Esophagus squamous epithelium (tissue), 5 donors: ENCODE data around the gene SYT5. TPM values are rescaled to one million over a fixed set of nuclear protein-coding genes. Genes with fewer than 3 reads are reported as not detected.

Experiments
- DNase-seq: peaks from one replicate; lab custom pipeline; 2025; lab: John Stamatoyannopoulos, UW
- H3K27ac ChIP-seq, 4 donors: fragments of 200-600 bp; sonication (generic); one replicate each; pipeline ENCODE4 v1.5.1; 2016 to 2019; ENCODE audit warnings: mild to moderate bottlenecking in 1 of 4
- H3K27me3 ChIP-seq, 4 donors: fragments of 200-600 bp; sonication (generic); 1 replicate in 3 of 4; 2 replicates in 1 of 4; pipeline versions ENCODE4 v1.5.1 to v1.6.0; 2017 to 2021; ENCODE audit warnings: antibody characterized with exemption in 1 of 4
- H3K36me3 ChIP-seq, 3 donors: fragments of 200-600 bp; sonication (generic); one replicate each; pipeline ENCODE4 v1.5.1; 2016 to 2019
- H3K4me1 ChIP-seq, 3 donors: fragments of 200-600 bp; sonication (generic); one replicate each; pipeline ENCODE4 v1.5.1; 2017 to 2019
- H3K4me3 ChIP-seq, 4 donors: fragments of 200-600 bp; sonication (generic); 1 replicate in 3 of 4; 2 replicates in 1 of 4; pipeline ENCODE4 v1.5.1; 2016 to 2019; ENCODE audit warnings: mild to moderate bottlenecking in 2 of 4, moderate library complexity in 1 of 4
- H3K9me3 ChIP-seq, 3 donors: fragments of 200-600 bp; sonication (generic); one replicate each; pipeline ENCODE4 v1.5.1; 2016 to 2019
- POLR2A ChIP-seq, 4 donors: fragments of 450-650 bp; IDR thresholded peaks; one replicate each; pipeline ENCODE4 v1.6.1; 2017; ENCODE audit warnings: antibody characterized with exemption in 4 of 4, mild to moderate bottlenecking in 4 of 4, moderate library complexity in 3 of 4
- WGBS, 2 donors: methylation state at CpG; one replicate each; pipeline ENCODE4 v1.1.5; 2018; 5-methylcytosine and 5-hydroxymethylcytosine counted together
- intact Hi-C: fragments of 100-400 bp; cut with DNase I; formaldehyde crosslinking; loops from one replicate; pipeline ENCODE4 v1.15.0; 2022
- total RNA-seq, 4 donors: library from RNA; depleted of rRNA; stranded (reverse); fragments of >200 nt; gene quantifications; one replicate each; pipeline ENCODE4 v1.1.0, GENCODE V29; 2016
- TF ChIP-seq, protein P1 (sequence below), 6 experiments: fragments of 450-650 bp in 4 of 6; fragments of 200-600 bp in 2 of 6; sonication (generic) in 2 of 6; IDR thresholded peaks; one replicate each; pipeline ENCODE4 v1.5.1; 2016 to 2019; ENCODE audit warnings: antibody characterized with exemption in 6 of 6, mild to moderate bottlenecking in 4 of 6, moderate library complexity in 4 of 6
- donor health status: DM: yes; HTN: yes; CAD: no.

The SYT5 gene
- total RNA-seq = under 1 TPM in 1 of 4 donors, not detected in 3; 0.22 TPM

DNA sequence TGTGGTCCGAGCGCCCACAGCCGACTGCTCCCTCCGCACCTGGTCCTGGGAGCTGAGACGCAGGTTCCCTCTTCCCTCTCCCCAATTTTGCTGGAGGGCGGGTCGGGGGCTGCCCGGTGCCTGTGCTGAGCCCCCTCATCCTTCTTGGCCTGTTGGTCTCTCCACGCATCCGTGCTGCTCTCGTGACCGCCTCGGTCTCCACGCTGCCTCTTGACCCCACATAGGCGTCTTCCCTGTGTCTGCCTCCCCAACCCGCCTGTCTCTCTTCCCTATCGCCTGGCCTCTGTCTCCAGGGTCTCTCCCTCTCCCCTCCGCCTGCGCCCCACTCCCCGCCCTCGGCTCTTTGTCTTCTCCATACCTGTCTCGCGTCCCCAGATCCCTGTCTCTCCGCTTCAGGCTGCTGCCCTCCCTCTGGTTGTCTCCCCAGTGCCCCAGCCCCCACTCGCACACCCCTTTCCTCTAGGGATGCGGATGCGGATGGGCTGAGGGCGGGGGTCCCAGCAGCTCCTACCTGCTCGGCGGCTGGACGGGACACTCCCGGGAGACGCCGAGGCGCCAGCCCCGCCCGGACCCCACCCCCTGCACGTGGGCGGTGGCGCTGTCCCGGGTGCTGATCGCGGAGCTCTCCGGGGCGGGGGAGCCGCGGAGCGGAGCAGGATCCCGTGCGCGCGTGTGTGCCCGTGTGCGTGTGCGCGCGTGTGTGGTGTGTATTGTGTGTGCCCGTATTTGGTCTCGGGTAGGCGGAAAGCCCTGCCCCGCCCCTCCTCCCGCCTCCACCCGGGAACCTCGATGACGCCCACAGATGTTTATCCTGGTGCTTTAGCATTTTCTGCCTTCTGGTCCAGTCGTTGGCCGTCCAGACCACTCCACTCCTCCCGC lies at the start of gene SYT5:
Gene SYT5 (minus strand): TSS at position 684 of the 879 bp plus-strand sequence. CDS start 1,248 bp downstream, outside the sequence.
- H3K4me3 ChIP-seq = peak within 1 kb of the TSS in 3 of 4 donors; percentile 6 to 48 (median 34)

DNA sequence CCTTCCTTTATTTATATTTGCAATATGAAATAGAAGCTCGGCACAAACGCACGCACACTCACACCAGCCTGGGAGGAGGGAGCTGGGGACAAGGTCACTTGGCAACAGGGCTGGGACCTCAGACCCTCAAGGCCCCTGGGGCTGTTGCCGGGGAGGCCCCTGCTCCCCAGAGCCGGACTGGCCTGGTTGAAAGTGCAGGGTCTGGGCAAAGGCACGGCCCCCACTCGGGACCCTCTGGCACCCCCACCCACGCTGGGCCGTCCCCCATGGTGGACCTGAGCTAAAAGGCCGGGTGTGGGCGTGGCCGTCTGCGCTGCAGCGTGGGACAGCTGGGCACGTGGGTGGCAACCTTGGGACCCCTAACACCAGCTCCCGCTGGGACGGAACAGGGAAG lies 49.7 kb upstream of the SYT5 start:
- Histone ChIP-seq H3K27ac (no peak overlapping the region), H3K9me3 (no peaks in the 10 kb centered on the region), H3K4me3 (no peak overlapping the region), H3K36me3 (peaks cover 37 to 91% (median 41%) of the 10 kb centered on the region in 3 donors), H3K4me1 (no peaks in the 10 kb centered on the region), H3K27me3 (no peaks in the 10 kb centered on the region)
- 78 to 90% methylated on average over 4 to 11 of the region's 17 CpGs for WGBS, 2 donors
- TF ChIP-seq POLR2A (IDR thresholded peaks at IDR 0.05) = no peak
- TF ChIP-seq, protein P1, sequence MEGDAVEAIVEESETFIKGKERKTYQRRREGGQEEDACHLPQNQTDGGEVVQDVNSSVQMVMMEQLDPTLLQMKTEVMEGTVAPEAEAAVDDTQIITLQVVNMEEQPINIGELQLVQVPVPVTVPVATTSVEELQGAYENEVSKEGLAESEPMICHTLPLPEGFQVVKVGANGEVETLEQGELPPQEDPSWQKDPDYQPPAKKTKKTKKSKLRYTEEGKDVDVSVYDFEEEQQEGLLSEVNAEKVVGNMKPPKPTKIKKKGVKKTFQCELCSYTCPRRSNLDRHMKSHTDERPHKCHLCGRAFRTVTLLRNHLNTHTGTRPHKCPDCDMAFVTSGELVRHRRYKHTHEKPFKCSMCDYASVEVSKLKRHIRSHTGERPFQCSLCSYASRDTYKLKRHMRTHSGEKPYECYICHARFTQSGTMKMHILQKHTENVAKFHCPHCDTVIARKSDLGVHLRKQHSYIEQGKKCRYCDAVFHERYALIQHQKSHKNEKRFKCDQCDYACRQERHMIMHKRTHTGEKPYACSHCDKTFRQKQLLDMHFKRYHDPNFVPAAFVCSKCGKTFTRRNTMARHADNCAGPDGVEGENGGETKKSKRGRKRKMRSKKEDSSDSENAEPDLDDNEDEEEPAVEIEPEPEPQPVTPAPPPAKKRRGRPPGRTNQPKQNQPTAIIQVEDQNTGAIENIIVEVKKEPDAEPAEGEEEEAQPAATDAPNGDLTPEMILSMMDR (IDR thresholded peaks at IDR 0.05) = no peak
- intact Hi-C loops = no loop called here
- no peak for DNase-seq

More for the DNA sequence above, at the start of gene SYT5:
- H3K27me3 ChIP-seq = peaks cover 6 to 99% (median 13%) of the 10 kb centered on the region in 4 donors
- H3K27ac ChIP-seq = no peak within 1 kb of the TSS
- DNase-seq = no peak
- peaks cover 11 to 19% (median 16%) of the 10 kb centered on the region in 3 donors for H3K4me1 ChIP-seq
- intact Hi-C loops = no loop called here
- H3K9me3 ChIP-seq = no peaks in the 10 kb centered on the region
- no peak for TF ChIP-seq POLR2A (IDR thresholded peaks at IDR 0.05)
- TF ChIP-seq, protein P1 (IDR thresholded peaks at IDR 0.05) = no peak
- H3K36me3 ChIP-seq = no peaks in the 10 kb centered on the region
- WGBS, 2 donors = 2 to 5% methylated on average over 23 to 25 of the region's 68 CpGs

DNA sequence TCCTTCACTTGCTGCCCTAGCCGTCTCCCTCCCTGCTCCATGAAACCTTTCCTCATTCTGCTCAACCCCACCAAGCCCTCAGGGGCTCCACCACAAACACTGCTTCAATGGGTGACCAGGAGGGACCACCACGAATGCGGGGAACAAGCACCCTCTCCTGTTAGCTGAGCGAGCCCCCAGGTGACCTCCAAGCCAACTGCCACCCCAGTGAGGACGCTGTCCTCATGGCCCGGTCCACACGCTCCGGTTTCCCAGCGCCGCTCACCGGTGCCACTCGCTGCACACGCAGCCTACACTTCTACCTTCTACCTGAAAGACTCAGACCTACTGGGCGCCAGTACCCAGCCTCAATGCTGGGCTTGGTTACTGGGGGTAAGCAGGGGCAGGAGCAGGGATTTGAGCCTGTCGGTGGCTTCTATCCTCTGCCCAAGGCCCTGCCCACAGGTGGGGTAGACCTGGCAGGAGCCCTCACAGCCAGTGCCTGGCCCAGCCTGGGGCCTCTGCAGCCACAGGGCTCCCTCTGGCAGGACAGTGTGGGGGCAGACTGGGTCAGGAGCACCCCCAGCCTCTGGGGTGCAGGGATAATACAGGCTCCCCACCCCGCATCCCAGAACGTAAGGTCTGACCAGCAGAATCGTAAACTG lies 49.2 kb upstream of the SYT5 start:
- H3K36me3 ChIP-seq = peaks cover 35 to 85% (median 37%) of the 10 kb centered on the region in 3 donors
- H3K27me3 ChIP-seq = no peaks in the 10 kb centered on the region
- no peaks in the 10 kb centered on the region for H3K4me1 ChIP-seq
- 95 to 97% methylated on average over 12 to 17 of the region's 18 CpGs for WGBS, 2 donors
- H3K4me3 ChIP-seq = no peak overlapping the region
- TF ChIP-seq, protein P1 (IDR thresholded peaks at IDR 0.05) = no peak
- no peak for TF ChIP-seq POLR2A (IDR thresholded peaks at IDR 0.05)
- intact Hi-C loops = no loop called here
- H3K27ac ChIP-seq = no peak overlapping the region
- no peaks in the 10 kb centered on the region for H3K9me3 ChIP-seq
- DNase-seq = no peak

DNA sequence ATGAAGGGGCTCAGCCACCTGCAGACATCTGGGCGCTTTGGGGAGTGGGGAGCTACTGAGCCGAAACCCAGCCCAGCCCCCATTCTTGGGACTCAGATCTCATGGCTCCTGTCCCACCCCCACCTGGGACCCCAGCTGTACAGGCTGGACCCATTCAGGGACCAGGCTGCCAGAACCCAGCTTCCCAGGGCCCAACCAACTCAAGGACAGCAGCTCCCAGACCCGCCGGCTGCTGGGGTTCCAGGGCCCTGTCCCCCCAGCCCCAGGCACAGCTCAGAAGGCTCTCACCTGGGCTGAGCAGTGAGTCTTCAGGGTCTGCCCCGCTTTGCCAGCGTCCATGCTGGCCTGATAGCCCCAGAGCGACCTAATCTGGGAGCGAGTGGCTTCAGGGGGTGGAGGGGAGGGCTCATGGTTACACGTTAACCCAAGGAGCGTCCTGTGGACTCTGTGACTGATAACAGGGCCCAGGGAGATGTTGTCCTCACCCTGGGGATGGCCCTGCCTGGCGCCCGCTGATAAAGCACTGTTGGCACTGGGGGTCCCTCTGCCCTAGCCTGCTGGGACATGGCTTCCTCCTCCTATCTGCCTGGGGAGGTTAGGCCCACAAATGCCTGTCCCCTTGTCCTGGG lies 48.4 kb upstream of the SYT5 start, which contains the start of gene TMEM86B:
Gene TMEM86B (minus strand): TSS at position 361 of the 629 bp plus-strand sequence. CDS start 22 bp downstream, at position 339.
- no peaks in the 10 kb centered on the region for H3K4me1 ChIP-seq
- intact Hi-C loops = no loop called here
- no peak for DNase-seq
- no peak within 1 kb of the TSS for H3K27ac ChIP-seq
- H3K4me3 ChIP-seq = no peak within 1 kb of the TSS
- no peaks in the 10 kb centered on the region for H3K9me3 ChIP-seq
- TF ChIP-seq, protein P1 (IDR thresholded peaks at IDR 0.05) = no peak
- TF ChIP-seq POLR2A (IDR thresholded peaks at IDR 0.05) = no peak
- WGBS, 2 donors = 73% methylated on average over 3 of the region's 12 CpGs; no CpG with 5 or more reads in 1 of the 2 donors
- H3K36me3 ChIP-seq = peaks cover 33 to 78% (median 37%) of the 10 kb centered on the region in 3 donors
- no peaks in the 10 kb centered on the region for H3K27me3 ChIP-seq
